Natural killer cell (primary cell): ENCODE data around the gene NAB2. TPM values are rescaled to one million over a fixed set of nuclear protein-coding genes. Genes with fewer than 3 reads are reported as not detected.
A peak's percentile ranks its signal among the peaks of the same experiment; 100 is the strongest.

Source experiments
- ATAC-seq, 3 donors: fragments of 150-1000 bp in 2 of 3; fragments of 200-7000 bp in 1 of 3; cut with Tn5 transposase; 1 replicate in 1 of 3; 2 replicates in 2 of 3; pipeline ENCODE4 v1.10.0; 2021; ENCODE audit warnings: mild to moderate bottlenecking in 2 of 3, moderate library complexity in 2 of 3
- DNase-seq, 2 donors: peaks; one replicate each; pipeline versions ENCODE4 v3.0.0 to v3.0.0-alpha.2; 2013 to 2021; ENCODE audit warnings: mixed read lengths in 1 of 2
- H3K27ac ChIP-seq: one replicate; pipeline ENCODE4 v1.5.1; 2013; ENCODE audit warnings: mild to moderate bottlenecking, low read length
- H3K27me3 ChIP-seq: one replicate; pipeline ENCODE4 v1.6.1; 2013; ENCODE audit warnings: low read length; ENCODE audit not compliant: control insufficient read depth, insufficient read depth
- H3K36me3 ChIP-seq: one replicate; pipeline ENCODE4 v1.6.1; 2013; ENCODE audit warnings: low read length; ENCODE audit not compliant: control insufficient read depth, insufficient read depth
- H3K4me1 ChIP-seq: one replicate; pipeline ENCODE4 v1.6.1; 2013; ENCODE audit warnings: low read length; ENCODE audit not compliant: control insufficient read depth, insufficient read depth
- H3K4me3 ChIP-seq: one replicate; pipeline ENCODE4 v1.5.1; 2013; ENCODE audit warnings: low read length
- H3K9me3 ChIP-seq: one replicate; pipeline ENCODE4 v1.6.1; 2013; ENCODE audit warnings: low read length; ENCODE audit not compliant: control insufficient read depth, insufficient read depth
- H3K27ac Mint-ChIP-seq, 2 donors: one replicate each; pipeline ENCODE4 v1.8.0; 2022; ENCODE audit warnings: mild to moderate bottlenecking in 2 of 2, mixed read lengths in 2 of 2, moderate library complexity in 1 of 2
- H3K27me3 Mint-ChIP-seq, 2 donors: one replicate each; pipeline ENCODE4 v1.8.0; 2022; ENCODE audit warnings: low read depth in 2 of 2, mixed read lengths in 2 of 2
- H3K36me3 Mint-ChIP-seq: one replicate; pipeline ENCODE4 v1.8.0; 2022; ENCODE audit warnings: mixed read lengths
- H3K4me1 Mint-ChIP-seq, 2 donors: one replicate each; pipeline ENCODE4 v1.8.0; 2022; ENCODE audit warnings: mixed read lengths in 2 of 2
- H3K4me3 Mint-ChIP-seq: one replicate; pipeline ENCODE4 v1.8.0; 2022; ENCODE audit warnings: mild to moderate bottlenecking, moderate library complexity, mixed read lengths
- H3K9me3 Mint-ChIP-seq, 2 donors: one replicate each; pipeline ENCODE4 v1.8.0; 2022; ENCODE audit warnings: mixed read lengths in 2 of 2
- whole genome bisulfite sequencing: methylation state at CpG from one replicate; pipeline ENCODE4 v1.1.7; 2013; ENCODE audit warnings: missing lambda C conversion rate; ENCODE audit not compliant: insufficient coverage; 5-methylcytosine and 5-hydroxymethylcytosine counted together
- intact Hi-C: fragments of 100-400 bp; cut with micrococcal nuclease; formaldehyde crosslinking; loops from one replicate; pipeline ENCODE4 v1.14.2; 2022
- total RNA-seq, 4 donors: library from RNA; stranded (reverse); fragments of 120-200 nt in 1 of 4; gene quantifications; one replicate each; pipeline versions ENCODE4 v1.2.3 to v1.2.4, GENCODE V29; 2013 to 2022
- TF ChIP-seq, protein P1 (sequence below): fragments of 200-600 bp; IDR thresholded peaks from one replicate; pipeline ENCODE4 v1.8.0; 2022; ENCODE audit warnings: antibody characterized with exemption

Gene NAB2
- total RNA-seq, 3 donors from 2014 or later (not counting 1 experiment from before 2014, with no cell fraction given) = 4.2 to 7.0 (median 5.4) TPM

DNA sequence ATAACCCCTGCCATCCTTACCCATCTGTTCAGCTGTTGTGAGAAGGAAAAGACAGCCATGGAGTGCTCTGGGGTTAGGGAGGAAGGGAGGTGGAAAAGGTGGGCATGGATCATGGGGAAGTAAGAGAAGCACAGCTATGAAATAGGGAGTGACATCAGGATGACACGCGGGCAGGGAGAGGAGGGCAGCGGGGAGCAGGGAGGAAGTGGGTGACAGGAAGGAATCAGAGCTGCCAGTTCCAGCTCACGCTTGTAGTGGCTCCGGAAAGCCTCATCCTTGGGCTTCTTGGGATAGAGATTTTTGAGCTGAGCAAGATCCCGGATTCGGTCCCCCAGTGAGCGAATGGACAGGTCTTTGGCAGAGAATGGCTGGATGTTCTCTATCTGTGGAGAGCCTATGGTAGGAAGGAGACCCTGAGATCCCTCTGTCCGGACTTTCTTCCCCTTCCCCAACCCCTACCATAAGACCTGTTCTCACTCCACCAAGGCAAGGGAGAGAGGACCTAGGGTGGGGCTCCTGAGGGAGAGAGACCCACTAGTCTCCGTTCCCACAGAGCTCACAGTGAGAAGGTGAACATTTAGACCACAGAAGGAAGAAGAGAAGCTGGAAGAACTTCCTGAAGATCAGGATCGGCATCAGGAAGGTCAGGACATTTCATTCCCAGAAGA, 10.3 kb downstream of the NAB2 start:
- Histone ChIP-seq H3K27ac (no peak overlapping the region), H3K9me3 (no peaks in the 10 kb centered on the region), H3K4me3 (no peak overlapping the region), H3K36me3 (peaks cover 60% of the 10 kb centered on the region), H3K4me1 (peaks cover 24% of the 10 kb centered on the region), H3K27me3 (no peaks in the 10 kb centered on the region)
- DNase-seq (no peak), ATAC-seq (no peak)
- no peaks in the 10 kb centered on the region for H3K27me3 Mint-ChIP-seq
- no peak overlapping the region for H3K4me3 Mint-ChIP-seq
- intact Hi-C loops = no loop called here
- H3K36me3 Mint-ChIP-seq = no peaks in the 10 kb centered on the region
- peak overlapping the region; percentile 10 to 74 for H3K27ac Mint-ChIP-seq
- H3K9me3 Mint-ChIP-seq = no peaks in the 10 kb centered on the region
- 93% methylated on average over 10 of the region's 11 CpGs for WGBS
- TF ChIP-seq, protein P1, sequence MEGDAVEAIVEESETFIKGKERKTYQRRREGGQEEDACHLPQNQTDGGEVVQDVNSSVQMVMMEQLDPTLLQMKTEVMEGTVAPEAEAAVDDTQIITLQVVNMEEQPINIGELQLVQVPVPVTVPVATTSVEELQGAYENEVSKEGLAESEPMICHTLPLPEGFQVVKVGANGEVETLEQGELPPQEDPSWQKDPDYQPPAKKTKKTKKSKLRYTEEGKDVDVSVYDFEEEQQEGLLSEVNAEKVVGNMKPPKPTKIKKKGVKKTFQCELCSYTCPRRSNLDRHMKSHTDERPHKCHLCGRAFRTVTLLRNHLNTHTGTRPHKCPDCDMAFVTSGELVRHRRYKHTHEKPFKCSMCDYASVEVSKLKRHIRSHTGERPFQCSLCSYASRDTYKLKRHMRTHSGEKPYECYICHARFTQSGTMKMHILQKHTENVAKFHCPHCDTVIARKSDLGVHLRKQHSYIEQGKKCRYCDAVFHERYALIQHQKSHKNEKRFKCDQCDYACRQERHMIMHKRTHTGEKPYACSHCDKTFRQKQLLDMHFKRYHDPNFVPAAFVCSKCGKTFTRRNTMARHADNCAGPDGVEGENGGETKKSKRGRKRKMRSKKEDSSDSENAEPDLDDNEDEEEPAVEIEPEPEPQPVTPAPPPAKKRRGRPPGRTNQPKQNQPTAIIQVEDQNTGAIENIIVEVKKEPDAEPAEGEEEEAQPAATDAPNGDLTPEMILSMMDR = no peak
- peaks cover 14 to 31% of the 10 kb centered on the region in 2 donors for H3K4me1 Mint-ChIP-seq

DNA sequence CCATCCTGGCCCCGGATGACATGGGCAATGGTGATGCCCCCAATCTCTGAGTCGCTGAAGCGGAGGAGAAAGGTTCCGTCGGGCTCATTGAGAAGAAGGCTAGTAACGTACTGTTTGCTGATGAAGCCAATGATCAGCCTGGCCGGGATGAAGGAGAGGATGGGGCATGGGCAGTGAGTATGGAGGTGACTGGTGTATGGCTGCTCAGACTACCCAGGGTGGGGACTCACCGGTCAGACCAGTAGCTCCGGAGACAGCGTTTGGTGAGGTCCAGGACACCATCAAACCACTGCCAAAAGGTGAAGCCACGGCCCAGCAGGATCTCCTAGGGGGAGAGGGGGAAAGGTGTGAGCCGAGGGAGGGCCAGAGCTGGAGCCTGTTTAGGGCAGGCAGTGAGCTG, 10.9 kb downstream of the NAB2 start:
- no peaks in the 10 kb centered on the region for H3K9me3 Mint-ChIP-seq
- no peak overlapping the region for H3K4me3 Mint-ChIP-seq
- Histone ChIP-seq H3K4me1 (peaks cover 19% of the 10 kb centered on the region), H3K4me3 (no peak overlapping the region), H3K27ac (no peak overlapping the region), H3K9me3 (no peaks in the 10 kb centered on the region), H3K27me3 (no peaks in the 10 kb centered on the region), H3K36me3 (peaks cover 64% of the 10 kb centered on the region)
- TF ChIP-seq, protein P1 = no peak
- intact Hi-C loops = no loop called here
- no peaks in the 10 kb centered on the region for H3K36me3 Mint-ChIP-seq
- ATAC-seq (no peak), DNase-seq (no peak)
- peak overlapping the region; percentile 10 to 74 for H3K27ac Mint-ChIP-seq
- peaks cover 18 to 35% of the 10 kb centered on the region in 2 donors for H3K4me1 Mint-ChIP-seq
- WGBS = 93% methylated on average over 12 of the region's 12 CpGs
- no peaks in the 10 kb centered on the region for H3K27me3 Mint-ChIP-seq

DNA sequence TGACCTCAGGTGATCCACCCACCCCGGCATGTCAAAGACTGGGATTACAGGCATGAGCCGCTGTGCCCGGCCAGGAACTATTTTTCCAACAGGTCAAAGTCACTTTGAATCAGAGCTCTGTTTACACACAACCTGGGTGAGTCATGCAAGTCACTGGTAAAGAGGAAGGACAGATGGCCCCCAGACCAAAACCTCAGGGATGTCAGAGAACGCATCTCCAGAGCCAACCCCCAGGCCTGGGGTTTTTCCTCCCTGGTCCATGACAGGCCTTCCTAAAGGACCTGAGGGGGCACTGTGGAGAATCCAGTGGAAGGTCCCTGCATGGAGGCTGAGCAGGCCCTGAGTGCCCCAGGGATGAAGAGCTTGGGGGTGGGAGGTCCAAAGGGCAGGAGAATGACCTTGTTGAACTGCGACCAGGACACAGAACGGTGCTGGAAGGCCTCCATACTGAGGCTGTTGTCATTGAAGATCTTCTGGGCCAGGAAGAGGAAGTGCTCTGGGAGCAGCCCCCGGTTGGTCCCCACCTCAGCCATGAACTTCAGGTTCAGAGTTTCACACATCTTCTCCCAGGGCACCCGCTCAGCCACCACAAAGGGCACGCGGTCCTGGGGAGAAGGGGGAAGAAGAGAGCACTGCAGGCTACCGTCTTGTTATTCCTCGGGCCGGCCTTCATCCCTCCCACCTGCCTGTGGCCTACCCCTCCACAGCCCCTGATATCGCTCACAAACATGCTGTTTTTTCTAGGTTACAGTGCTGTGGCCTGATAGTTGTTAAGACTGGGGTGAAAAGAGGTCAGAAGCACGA, 13.2 kb downstream of the NAB2 start:
- peaks cover 68% of the 10 kb centered on the region for H3K36me3 ChIP-seq
- peak overlapping the region; percentile 80 to 86 for H3K27ac Mint-ChIP-seq
- TF ChIP-seq, protein P1 = no peak
- peaks cover 9% of the 10 kb centered on the region for H3K36me3 Mint-ChIP-seq
- H3K9me3 ChIP-seq = no peaks in the 10 kb centered on the region
- DNase-seq (peak in 1 of 2 donors; percentile 34), ATAC-seq (peak; percentile 62 to 76 (median 76))
- peaks cover 19% of the 10 kb centered on the region for H3K4me1 ChIP-seq
- no peaks in the 10 kb centered on the region for H3K27me3 Mint-ChIP-seq
- H3K4me3 ChIP-seq = no peak overlapping the region
- H3K27ac ChIP-seq = peak overlapping the region; percentile 64
- no peaks in the 10 kb centered on the region for H3K27me3 ChIP-seq
- intact Hi-C loops = loop anchor here (1.0 kb wide), 1 partner anchor 8 kb away; no protein-coding TSS in a partner anchor
- H3K9me3 Mint-ChIP-seq = no peaks in the 10 kb centered on the region
- H3K4me3 Mint-ChIP-seq = no peak overlapping the region
- H3K4me1 Mint-ChIP-seq = peaks cover 24 to 50% of the 10 kb centered on the region in 2 donors
- WGBS = 53% methylated on average over 10 of the region's 15 CpGs
